Mesenchymal stem cell (in vitro differentiated cells and primary cell): ENCODE measurements around the gene STX18.

ENCODE experiments used
- DNase-seq: peaks from one replicate; pipeline ENCODE4 v3.0.0-alpha.2; 2013
- H2AFZ ChIP-seq: one replicate; pipeline ENCODE4 v1.6.1; 2013; ENCODE audit warnings: low read depth, mild to moderate bottlenecking, control low read depth, inconsistent platforms, low read length, moderate library complexity
- H2AK5ac ChIP-seq: 2 replicates; pipeline ENCODE4 v1.6.1; 2013; ENCODE audit warnings: low read length, moderate library complexity, mild to moderate bottlenecking, inconsistent platforms; ENCODE audit not compliant: severe bottlenecking
- H2BK120ac ChIP-seq: one replicate; pipeline ENCODE4 v1.6.1; 2013; ENCODE audit warnings: low read depth, mild to moderate bottlenecking, inconsistent platforms, low read length, moderate library complexity
- H2BK12ac ChIP-seq, 2 experiments: one replicate each; pipeline ENCODE4 v1.6.1; 2013; ENCODE audit warnings: inconsistent platforms in 2 of 2, low read length in 2 of 2, mild to moderate bottlenecking in 2 of 2, moderate library complexity in 2 of 2, control low read depth in 1 of 2
- H2BK15ac ChIP-seq: one replicate; pipeline ENCODE4 v1.6.1; 2013; ENCODE audit warnings: mild to moderate bottlenecking, low read depth, inconsistent platforms; ENCODE audit not compliant: poor library complexity, severe bottlenecking
- H2BK5ac ChIP-seq: 2 replicates; pipeline ENCODE4 v1.6.1; 2013; ENCODE audit warnings: low read depth, mild to moderate bottlenecking, low read length, control low read depth, inconsistent platforms; ENCODE audit not compliant: poor library complexity, severe bottlenecking
- H3K14ac ChIP-seq, 2 experiments: one replicate each; pipeline ENCODE4 v1.6.1; 2013; ENCODE audit warnings: inconsistent platforms in 2 of 2, low read length in 2 of 2, control low read depth in 1 of 2, mild to moderate bottlenecking in 1 of 2, moderate library complexity in 1 of 2
- H3K18ac ChIP-seq, 2 experiments: one replicate each; pipeline ENCODE4 v1.6.1; 2013; ENCODE audit warnings: inconsistent platforms in 2 of 2, low read length in 2 of 2, control low read depth in 1 of 2, low read depth in 1 of 2, mild to moderate bottlenecking in 1 of 2
- H3K23ac ChIP-seq, 2 experiments: one replicate each; pipeline ENCODE4 v1.6.1; 2013; ENCODE audit warnings: inconsistent platforms in 2 of 2, low read length in 2 of 2, mild to moderate bottlenecking in 2 of 2, moderate library complexity in 2 of 2, control low read depth in 1 of 2
- H3K27ac ChIP-seq: 2 replicates; pipeline ENCODE4 v1.5.1; 2013; ENCODE audit warnings: mild to moderate bottlenecking, moderate library complexity, low read length, control low read depth, inconsistent platforms; ENCODE audit not compliant: poor library complexity, severe bottlenecking
- H3K27me3 ChIP-seq, 2 experiments: 2 replicates each; pipeline versions ENCODE4 v1.6.1 to v1.7.0; 2013; ENCODE audit warnings: low read length in 2 of 2, mild to moderate bottlenecking in 2 of 2, moderate library complexity in 2 of 2, control low read depth in 1 of 2, inconsistent platforms in 1 of 2; ENCODE audit not compliant: control insufficient read depth in 1 of 2, insufficient read depth in 1 of 2
- H3K36me3 ChIP-seq, 2 experiments: 2 replicates each; pipeline versions ENCODE4 v1.6.1 to v1.7.0; 2013; ENCODE audit warnings: low read length in 2 of 2, control low read depth in 1 of 2, inconsistent platforms in 1 of 2, low read depth in 1 of 2, mild to moderate bottlenecking in 1 of 2; ENCODE audit not compliant: insufficient read depth in 2 of 2, control insufficient read depth in 1 of 2
- H3K4ac ChIP-seq, 2 experiments: one replicate each; pipeline ENCODE4 v1.6.1; 2013; ENCODE audit warnings: inconsistent platforms in 2 of 2, low read length in 2 of 2, mild to moderate bottlenecking in 2 of 2, moderate library complexity in 2 of 2, control low read depth in 1 of 2, low read depth in 1 of 2
- H3K4me1 ChIP-seq: 2 replicates; pipeline ENCODE4 v1.6.1; 2013; ENCODE audit warnings: low read depth, low read length, control low read depth; ENCODE audit not compliant: control insufficient read depth, insufficient read depth
- H3K4me2 ChIP-seq: 2 replicates; pipeline ENCODE4 v1.6.1; 2013; ENCODE audit warnings: low read length, mild to moderate bottlenecking, inconsistent platforms; ENCODE audit not compliant: poor library complexity, severe bottlenecking
- H3K4me3 ChIP-seq, 2 experiments: 2 replicates each; pipeline versions ENCODE4 v1.5.1 to v1.7.0; 2013; ENCODE audit warnings: low read length in 2 of 2, mild to moderate bottlenecking in 2 of 2, control low read depth in 1 of 2, low read depth in 1 of 2; ENCODE audit not compliant: insufficient read depth in 1 of 2
- H3K79me1 ChIP-seq: replicated peaks from 2 replicates; pipeline ENCODE4 v1.6.1; 2013; ENCODE audit warnings: mild to moderate bottlenecking, control low read depth, low read length, inconsistent platforms; ENCODE audit not compliant: poor library complexity, severe bottlenecking
- H3K9ac ChIP-seq: 2 replicates; pipeline ENCODE4 v1.7.0; 2013; ENCODE audit warnings: mild to moderate bottlenecking, low read length, moderate library complexity
- H3K9me3 ChIP-seq: 2 replicates; pipeline ENCODE4 v1.7.0; 2013; ENCODE audit warnings: mild to moderate bottlenecking, low read length; ENCODE audit not compliant: control insufficient read depth
- H4K8ac ChIP-seq: one replicate; pipeline ENCODE4 v1.6.1; 2013; ENCODE audit warnings: inconsistent platforms, mild to moderate bottlenecking, low read length, moderate library complexity
- H4K91ac ChIP-seq: one replicate; pipeline ENCODE4 v1.6.1; 2013; ENCODE audit warnings: mild to moderate bottlenecking, low read length, inconsistent platforms
- WGBS: methylation state at CpG from one replicate; pipeline ENCODE4 v1.1.7; 2013; ENCODE audit warnings: mixed read lengths; 5-methylcytosine and 5-hydroxymethylcytosine counted together

Gene STX18

DNA sequence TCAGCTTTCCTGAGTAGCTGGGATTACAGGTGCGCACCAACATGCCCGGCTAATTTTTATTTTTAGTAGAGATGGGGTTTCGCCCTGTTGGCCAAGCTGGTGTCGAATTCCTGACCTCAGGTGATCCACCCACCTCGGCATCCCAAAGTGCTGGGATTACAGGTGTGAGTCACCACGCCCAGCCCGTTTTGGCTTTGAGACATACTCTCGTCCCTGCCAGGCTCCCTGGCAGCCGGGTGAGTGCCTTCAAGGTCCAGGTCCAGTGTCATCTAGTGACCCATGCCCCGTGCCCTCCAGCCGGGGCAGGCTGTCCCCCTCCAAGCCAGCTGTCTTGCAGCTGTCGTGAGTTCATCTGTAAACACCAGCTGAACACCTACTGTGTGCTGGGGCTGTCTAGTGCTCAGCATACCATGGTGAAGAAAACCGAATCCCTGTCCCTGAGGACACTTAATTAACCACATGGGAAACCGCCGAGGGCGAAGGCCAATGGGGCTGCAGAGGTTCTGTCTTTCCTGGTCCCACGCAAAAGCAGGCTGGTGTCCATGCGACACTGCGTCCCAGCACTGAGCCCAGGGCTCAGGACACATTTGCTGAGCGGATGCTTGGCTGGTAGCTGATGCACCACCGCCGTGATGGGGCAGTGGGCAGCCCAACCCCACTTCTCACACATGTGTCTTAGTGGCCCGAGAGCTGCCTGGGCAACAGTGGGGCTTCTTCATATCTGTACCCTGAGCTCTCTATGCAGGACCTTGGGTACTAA lies 133.1 kb downstream of the STX18 start:
- no peak overlapping the region for H3K23ac ChIP-seq
- H3K4ac ChIP-seq: no peak overlapping the region
- WGBS: 79% methylated on average over 22 of the region's 23 CpGs
- peak overlapping the region in 1 of 2 experiments; percentile 35 for H3K14ac ChIP-seq
- H3K9ac ChIP-seq: no peak overlapping the region
- H2BK5ac ChIP-seq: no peak overlapping the region
- no peaks in the 10 kb centered on the region for H3K79me1 ChIP-seq
- H3K4me3 ChIP-seq: no peak overlapping the region
- H4K91ac ChIP-seq: no peak overlapping the region
- H3K4me2 ChIP-seq: no peak overlapping the region
- no peak overlapping the region for H2AK5ac ChIP-seq
- H2BK120ac ChIP-seq: no peak overlapping the region
- no peaks in the 10 kb centered on the region for H3K36me3 ChIP-seq
- no peak overlapping the region for H4K8ac ChIP-seq
- no peaks in the 10 kb centered on the region for H3K4me1 ChIP-seq
- H2AFZ ChIP-seq: no peak overlapping the region
- H2BK12ac ChIP-seq: peak overlapping the region in 1 of 2 experiments; percentile 22
- no peak overlapping the region for H3K27ac ChIP-seq
- no peak overlapping the region for H3K18ac ChIP-seq
- H2BK15ac ChIP-seq: no peak overlapping the region
- peaks cover 13 to 62% of the 10 kb centered on the region in 2 experiments for H3K27me3 ChIP-seq
- no peaks in the 10 kb centered on the region for H3K9me3 ChIP-seq
- no peak for DNase-seq

DNA sequence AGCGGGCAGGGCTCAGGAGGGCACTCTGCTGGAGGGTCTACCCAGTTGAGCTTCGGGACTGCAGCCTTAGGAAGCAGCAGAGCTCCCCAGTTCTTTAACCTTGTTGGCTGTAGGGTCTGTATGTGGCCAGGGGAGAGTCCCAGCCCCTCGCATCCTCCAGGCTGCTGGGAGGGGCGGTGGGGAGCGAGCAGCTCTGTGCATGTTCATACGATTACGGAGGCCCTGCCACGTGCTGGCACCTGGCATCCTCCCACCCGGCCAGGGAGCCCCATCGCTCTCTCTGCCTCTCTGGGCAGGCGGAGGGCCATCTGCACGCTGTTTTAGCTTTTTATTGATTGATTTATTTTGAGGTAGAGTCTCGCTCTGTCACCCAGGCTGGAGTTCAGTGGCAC lies 133.7 kb downstream of the STX18 start:
- no peak overlapping the region for H2BK5ac ChIP-seq
- H3K4me3 ChIP-seq: no peak overlapping the region
- no peaks in the 10 kb centered on the region for H3K9me3 ChIP-seq
- no peaks in the 10 kb centered on the region for H3K4me1 ChIP-seq
- no peak overlapping the region for H3K23ac ChIP-seq
- H3K27me3 ChIP-seq: peaks cover 13 to 68% of the 10 kb centered on the region in 2 experiments
- no peaks in the 10 kb centered on the region for H3K79me1 ChIP-seq
- H2AFZ ChIP-seq: no peak overlapping the region
- H2BK12ac ChIP-seq: no peak overlapping the region
- H3K27ac ChIP-seq: no peak overlapping the region
- no peak overlapping the region for H2AK5ac ChIP-seq
- WGBS: 77% methylated on average over 13 of the region's 13 CpGs
- H3K4me2 ChIP-seq: no peak overlapping the region
- H3K4ac ChIP-seq: no peak overlapping the region
- no peak overlapping the region for H3K9ac ChIP-seq
- no peak overlapping the region for H3K14ac ChIP-seq
- H4K8ac ChIP-seq: no peak overlapping the region
- H2BK120ac ChIP-seq: no peak overlapping the region
- DNase-seq: no peak
- H2BK15ac ChIP-seq: no peak overlapping the region
- H3K18ac ChIP-seq: no peak overlapping the region
- no peak overlapping the region for H4K91ac ChIP-seq
- no peaks in the 10 kb centered on the region for H3K36me3 ChIP-seq

DNA sequence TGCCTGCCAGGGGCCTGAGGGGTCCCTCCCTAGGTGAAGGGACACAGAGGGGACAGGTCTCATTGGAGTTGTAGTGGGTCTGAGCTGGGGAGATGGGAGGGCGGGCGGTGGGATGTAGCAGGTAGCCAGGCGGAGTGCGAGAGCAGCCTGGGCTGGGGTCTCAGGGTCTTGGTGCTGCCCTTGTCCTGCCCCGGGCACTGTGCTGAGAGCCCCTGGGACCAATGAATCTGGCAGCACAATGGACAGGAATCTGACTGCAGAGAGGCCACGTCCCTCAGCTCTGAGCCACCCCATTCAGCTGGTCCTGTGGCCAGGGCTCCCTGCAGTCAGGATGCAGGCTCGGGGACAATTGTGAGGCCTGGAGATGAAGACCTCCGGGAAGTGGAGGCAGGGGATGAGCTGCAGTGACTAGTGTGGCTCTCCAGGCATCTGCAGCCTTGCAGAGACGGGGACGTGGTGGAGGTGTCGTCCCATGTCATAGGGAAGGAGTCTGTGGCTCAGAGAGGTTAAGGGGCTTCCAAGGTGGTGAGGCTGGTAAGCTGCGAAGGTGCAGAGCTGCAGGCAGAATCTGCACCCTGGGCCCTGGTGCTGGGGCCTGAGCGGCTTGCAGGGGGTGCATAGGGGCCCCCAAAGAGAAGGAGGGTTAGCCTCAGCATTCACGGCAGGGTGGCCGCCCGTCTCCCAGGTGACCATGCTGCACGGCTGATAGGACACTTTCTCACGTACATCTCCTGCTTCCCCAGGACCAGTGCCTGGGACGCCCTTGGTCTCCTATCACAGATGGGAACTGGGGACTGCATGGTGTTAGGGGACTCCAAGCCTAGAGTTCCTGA lies 134.3 kb downstream of the STX18 start:
- Histone ChIP-seq H3K27ac (no peak overlapping the region), H3K4ac (no peak overlapping the region), H3K9ac (no peak overlapping the region), H3K79me1 (no peaks in the 10 kb centered on the region), H2BK12ac (no peak overlapping the region), H3K9me3 (no peaks in the 10 kb centered on the region), H3K4me2 (no peak overlapping the region), H3K27me3 (peaks cover 13 to 66% of the 10 kb centered on the region in 2 experiments), H4K91ac (no peak overlapping the region), H3K14ac (peak overlapping the region in 1 of 2 experiments; percentile 11), H3K4me1 (no peaks in the 10 kb centered on the region), H3K18ac (no peak overlapping the region), H2AK5ac (no peak overlapping the region), H2AFZ (no peak overlapping the region), H3K4me3 (no peak overlapping the region), H2BK120ac (no peak overlapping the region), H3K36me3 (no peaks in the 10 kb centered on the region), H2BK5ac (no peak overlapping the region), H2BK15ac (no peak overlapping the region), H3K23ac (no peak overlapping the region), H4K8ac (no peak overlapping the region)
- DNase-seq: no peak
- WGBS: 89% methylated on average over 18 of the region's 19 CpGs
